ENCODE data around the gene EVI5L.

DNA sequence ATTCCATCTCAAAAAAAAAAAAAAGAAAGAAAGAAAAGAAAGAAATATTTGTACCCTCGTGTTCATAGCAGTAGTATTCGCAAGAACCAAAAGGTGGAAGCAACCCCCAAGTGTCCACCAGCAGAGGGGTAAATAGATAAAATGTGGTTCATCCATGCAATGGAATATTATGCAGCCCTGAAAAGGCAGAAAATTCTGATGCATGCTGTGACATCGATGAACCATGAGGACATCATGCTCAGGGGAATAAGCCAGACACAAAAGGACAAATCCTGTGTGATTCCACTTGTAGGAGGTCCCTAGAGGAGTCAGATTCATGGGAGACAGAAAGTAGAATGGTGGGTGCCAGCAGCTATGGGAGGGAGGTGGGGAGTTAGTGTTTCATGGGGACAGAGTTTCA is 51.9 kb downstream of the EVI5L start:
- TF ChIP-seq POLR2AphosphoS5 (IDR thresholded peaks at IDR 0.05; ENCODE audit: low read depth, low read length): no peak
- TF ChIP-seq, protein P1, sequence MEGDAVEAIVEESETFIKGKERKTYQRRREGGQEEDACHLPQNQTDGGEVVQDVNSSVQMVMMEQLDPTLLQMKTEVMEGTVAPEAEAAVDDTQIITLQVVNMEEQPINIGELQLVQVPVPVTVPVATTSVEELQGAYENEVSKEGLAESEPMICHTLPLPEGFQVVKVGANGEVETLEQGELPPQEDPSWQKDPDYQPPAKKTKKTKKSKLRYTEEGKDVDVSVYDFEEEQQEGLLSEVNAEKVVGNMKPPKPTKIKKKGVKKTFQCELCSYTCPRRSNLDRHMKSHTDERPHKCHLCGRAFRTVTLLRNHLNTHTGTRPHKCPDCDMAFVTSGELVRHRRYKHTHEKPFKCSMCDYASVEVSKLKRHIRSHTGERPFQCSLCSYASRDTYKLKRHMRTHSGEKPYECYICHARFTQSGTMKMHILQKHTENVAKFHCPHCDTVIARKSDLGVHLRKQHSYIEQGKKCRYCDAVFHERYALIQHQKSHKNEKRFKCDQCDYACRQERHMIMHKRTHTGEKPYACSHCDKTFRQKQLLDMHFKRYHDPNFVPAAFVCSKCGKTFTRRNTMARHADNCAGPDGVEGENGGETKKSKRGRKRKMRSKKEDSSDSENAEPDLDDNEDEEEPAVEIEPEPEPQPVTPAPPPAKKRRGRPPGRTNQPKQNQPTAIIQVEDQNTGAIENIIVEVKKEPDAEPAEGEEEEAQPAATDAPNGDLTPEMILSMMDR (IDR thresholded peaks at IDR 0.05): no peak

Measured in Panc1 (cell line).